DMS53 (cell line): Measurements from ENCODE around the gene CCDC24.

Experiments used
- DNase-seq: peaks from one replicate; lab custom pipeline; 2025; lab: John Stamatoyannopoulos, UW

CCDC24 gene

DNA sequence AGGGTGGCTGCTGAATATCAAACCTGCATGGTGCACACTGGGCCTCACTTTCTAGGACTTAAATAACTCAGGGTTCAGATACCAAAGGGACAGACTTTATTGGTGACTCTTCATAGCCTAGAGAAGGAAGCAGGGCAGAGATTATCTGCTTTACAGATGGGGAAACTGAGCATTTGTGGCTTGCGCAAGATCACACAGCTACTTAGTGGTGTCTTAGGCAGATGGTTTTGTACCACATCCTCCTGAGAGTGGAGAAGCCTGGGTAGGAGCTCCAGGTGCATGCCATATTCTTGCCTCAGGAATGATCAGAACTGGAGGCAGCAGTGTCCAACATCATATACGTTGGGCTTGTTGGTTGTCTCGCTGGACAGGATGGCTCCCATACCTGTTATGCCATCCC lies 28.4 kb upstream of the CCDC24 start:
- no peak for DNase-seq

DNA sequence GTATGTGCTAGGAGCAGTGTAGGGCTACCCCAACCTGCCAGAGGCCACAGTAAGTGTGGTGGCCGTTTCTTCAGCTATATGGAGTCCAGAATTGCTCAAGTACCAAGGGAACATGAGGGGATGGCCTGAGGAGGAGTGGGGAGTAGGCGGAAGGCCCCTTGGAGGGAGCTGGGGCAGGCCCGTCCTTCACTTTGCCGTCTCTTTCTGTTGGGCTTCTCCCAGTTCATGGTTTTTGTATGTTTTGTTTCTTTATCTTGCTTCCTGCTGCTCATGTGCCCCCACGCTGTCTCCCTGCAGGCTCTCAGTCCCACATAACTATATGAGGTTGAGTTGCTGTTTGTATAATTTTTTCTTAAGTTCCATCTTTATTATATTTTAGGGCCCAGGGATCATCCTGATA lies 27.5 kb upstream of the CCDC24 start:
- no peak for DNase-seq

DNA sequence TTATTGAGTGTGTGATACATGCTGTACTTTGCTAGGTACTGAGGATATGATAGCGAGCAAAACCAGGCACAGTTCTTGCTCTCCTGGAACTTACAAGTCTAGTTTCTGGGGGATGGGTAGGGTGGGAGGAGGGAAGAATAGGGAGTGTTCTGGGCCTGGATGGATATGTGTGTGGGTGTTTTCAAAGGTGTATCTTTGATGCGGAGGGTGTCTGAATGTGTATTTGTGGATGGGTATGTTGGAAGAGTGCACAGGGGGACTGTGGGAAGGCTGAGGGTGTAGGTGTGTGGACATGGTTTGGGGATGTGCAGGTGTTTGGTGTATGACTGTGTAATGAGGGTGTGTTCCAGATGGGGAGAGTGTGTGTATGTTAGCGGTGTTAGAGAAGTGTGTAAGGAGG lies 26.1 kb upstream of the CCDC24 start:
- DNase-seq = no peak

DNA sequence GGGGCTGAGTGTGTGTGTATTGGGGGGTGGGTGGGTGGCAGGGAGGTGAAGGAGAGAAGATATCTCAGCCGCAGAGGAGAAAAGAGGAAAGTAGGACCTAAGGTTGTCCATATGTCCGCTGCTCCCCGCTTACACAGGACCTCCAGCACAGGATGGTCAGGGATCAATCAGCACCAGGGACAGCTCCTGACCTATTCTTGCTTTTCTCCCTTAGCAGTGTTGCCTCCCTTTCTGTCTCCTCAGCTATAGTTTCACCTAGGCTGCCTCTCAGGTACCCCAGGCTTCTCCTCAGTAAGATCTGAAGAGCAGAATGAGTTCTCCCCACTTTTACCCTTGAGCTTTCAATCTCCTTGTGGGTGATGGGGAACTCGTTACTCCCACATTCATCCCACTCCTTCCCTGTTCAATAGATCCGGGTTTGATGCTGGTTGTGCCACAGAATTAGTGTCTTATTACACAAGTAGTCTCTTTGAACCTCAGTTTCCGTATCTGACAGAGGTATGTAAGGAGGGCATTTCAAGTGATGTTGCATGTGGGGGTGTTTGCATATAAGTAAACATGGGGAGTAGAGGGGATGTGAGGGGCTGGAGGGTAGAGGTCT lies 23.0 kb upstream of the CCDC24 start:
- DNase-seq = peak; percentile 36

DNA sequence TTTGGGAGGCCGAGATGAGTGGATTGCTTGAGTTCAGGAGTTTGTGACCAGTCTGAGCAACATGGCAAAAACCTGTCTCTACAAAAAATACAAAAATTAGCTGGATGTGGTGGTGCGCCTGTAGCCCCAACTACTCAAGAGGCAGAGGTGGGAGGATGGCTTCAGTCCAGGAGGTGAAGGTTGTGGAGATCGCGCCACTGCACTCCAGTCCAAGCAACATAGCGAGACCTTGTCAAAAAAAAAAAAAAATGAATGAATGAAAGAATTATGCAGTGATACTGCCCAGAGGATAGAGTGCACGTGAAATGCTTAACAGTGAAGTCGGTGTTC lies 22.0 kb upstream of the CCDC24 start:
- no peak for DNase-seq

DNA sequence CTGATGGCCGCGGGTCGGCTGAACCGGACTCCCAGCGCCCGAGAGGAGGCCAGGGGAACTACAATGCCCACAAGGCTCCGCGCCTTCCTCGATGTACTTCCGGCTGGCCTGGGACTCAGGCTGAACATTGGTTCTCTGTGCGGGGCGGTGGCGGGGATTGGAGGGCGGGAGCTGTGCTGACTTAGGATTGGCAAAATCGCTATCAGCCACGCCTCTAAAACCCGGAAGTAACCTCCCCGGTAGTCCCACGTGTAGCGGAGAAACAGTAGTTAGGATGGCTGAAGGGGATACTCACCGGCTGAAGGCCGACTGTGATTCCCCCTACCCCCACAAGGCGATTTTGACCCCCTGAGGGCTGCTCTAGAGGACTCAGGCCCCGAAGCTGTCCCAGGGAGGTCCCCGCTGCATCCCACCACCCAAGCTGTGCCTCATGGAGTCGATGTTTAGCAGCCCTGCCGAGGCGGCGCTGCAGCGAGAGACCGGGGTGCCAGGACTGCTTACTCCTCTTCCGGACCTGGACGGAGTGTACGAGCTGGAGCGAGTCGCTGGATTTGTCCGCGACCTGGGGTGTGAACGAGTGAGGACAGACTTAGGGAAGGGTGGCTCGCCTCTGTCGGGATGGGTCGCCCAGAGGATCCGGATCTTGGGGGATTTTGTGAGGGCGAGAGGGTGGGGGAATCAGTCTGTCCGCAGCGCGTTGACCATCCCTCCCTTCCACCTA lies 21.5 kb upstream of the CCDC24 start, which contains the start of gene DPH2:
DPH2 (plus strand) TSS at position 265 of the 721 bp plus-strand sequence; CDS start at position 431, 166 bp downstream.
- peak; percentile 99 for DNase-seq

DNA sequence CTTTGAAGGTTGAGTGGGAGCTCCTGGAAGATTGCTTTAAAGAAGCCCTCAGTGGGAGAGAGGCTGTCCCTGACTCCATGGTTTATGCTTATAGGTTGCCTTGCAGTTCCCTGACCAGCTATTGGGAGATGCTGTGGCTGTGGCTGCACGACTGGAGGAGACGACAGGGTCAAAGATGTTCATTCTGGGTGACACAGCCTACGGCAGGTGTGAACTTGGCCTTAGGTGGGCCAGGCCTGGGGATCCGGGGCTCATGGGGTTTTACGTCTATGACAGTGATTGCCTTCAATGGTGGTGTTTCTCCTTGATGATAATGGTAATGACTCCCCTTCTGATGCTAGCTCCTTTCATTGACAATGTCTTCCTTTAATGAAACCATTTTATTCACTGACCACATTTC lies 20.9 kb upstream of the CCDC24 start:
- DNase-seq = peak; percentile 44

DNA sequence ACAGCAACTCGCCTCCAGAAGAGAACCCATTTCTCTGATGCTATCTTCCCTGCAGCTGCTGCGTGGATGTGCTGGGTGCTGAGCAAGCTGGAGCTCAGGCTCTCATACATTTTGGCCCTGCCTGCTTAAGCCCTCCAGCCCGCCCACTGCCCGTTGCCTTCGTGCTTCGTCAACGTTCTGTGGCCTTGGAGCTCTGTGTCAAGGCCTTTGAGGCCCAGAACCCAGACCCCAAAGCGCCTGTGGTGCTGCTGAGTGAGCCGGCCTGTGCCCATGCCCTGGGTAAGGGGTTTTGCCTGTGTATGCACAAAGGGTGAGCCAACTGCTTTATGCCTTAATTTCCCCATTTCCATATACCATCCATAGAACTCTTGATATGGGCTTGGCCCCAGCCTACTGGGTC lies 20.5 kb upstream of the CCDC24 start:
- DNase-seq = no peak

DNA sequence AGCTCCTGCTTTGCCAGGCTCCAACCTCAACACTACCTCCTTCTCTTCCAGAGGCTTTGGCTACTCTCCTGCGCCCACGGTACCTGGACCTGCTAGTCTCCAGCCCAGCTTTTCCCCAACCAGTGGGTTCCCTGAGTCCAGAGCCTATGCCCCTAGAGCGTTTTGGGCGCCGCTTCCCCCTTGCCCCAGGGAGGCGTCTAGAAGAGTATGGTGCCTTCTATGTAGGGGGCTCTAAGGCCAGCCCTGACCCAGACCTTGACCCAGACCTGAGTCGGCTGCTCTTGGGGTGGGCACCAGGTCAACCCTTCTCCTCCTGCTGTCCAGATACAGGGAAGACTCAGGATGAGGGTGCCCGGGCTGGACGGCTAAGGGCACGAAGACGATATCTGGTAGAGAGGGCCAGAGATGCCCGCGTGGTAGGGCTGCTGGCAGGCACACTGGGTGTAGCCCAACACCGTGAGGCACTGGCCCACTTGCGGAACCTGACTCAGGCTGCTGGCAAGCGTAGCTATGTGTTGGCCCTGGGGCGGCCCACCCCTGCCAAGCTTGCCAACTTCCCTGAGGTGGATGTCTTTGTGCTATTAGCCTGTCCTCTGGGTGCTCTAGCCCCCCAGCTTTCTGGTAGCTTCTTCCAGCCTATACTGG lies 19.9 kb upstream of the CCDC24 start:
- no peak for DNase-seq

DNA sequence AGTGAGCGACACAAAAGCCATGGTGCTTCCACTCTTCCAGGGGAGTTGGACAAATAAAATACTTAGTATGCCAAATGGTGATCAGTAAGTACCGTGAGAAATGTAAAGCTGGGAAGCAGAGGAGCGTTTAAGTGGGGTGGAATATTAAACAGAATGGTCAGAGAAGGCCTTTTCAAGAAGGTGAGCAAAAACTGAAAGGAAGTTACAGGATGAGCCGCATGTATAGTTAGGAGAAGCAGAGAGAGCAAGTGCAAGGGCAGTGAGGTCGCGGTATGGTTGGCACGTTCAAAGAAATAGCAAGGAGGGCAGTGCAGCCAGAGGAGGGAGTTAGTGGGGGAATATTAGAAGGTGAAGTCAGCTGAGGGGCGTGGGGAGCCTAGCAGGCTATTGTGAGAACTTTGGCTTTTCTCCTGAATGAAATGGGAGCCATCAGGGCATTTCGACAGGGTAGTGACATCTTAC lies 17.4 kb upstream of the CCDC24 start:
- DNase-seq = no peak

DNA sequence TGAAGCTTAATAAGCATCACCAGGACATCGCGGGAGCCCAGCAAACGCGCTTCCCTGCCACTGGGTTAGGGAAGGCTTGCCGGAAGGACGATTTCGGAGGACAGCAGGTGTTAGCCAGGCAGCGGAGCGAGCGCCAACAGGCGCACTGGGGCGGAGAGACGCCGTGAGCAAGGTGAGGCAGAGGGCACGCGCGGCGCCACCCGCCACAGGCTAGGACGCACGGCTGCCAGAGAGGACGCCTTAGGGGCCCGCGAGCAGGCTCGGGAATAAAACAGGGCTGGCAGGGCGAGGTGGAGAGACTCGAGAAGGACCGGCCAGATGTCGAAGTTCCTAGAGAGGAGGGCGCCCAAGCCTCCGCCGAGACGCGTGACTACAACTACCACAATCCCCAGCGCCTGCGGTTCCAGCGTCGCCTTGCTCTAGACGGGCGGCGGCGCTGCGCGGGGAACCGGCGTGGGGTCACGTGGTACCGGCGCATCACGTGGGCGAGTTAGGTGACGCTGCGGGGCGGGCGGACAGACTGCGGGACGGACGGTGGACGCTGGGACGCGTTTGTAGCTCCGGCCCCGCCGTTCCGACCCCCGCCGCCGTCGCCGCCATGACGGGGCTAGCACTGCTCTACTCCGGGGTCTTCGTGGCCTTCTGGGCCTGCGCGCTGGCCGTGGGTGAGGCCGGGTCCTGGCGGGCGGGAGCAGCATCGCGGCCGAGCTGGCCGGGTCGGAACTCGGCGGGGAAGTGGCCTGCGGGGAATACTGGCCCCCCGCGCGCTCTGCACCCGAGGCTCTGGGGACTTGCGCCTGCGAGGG lies 16.8 kb upstream of the CCDC24 start, which contains the start of gene ATP6V0B:
ATP6V0B (plus strand) TSS at position 518 of the 806 bp plus-strand sequence; CDS start at position 599, 81 bp downstream.
- DNase-seq = peak; percentile 99

DNA sequence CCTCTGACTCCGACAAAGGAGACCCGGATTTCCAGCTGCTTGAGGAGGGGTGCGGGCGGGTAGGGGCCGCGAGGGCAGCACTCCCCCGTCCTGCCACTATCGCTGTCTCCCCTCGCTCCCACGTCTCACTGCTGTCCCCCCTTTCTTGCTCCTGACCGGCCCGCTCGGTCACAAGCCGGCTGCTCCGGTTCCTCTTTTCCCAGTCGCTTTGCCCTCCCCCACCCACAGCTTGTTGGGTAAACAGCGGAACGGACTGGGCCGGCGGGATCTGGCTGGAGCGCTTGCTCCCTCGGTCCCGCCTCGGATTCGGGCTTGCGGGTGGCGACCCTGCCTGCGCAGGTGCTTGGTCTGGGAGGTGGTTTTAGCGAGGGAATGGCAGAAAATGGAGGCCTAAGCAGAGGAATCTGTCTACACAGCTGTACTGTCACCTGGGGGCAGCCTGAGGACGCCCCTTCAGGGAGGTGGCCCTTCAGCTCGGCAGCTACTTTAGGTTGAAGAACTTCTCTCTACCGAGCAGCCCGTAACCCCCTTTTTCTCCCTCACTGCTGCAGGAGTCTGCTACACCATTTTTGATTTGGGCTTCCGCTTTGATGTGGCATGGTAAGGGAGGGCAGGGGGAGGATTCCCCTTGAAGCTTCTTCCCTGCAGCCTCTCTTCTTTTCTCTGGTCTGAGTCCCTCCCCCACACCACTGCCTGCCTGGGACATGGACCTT lies 16.0 kb upstream of the CCDC24 start:
- peak; percentile 77 for DNase-seq

DNA sequence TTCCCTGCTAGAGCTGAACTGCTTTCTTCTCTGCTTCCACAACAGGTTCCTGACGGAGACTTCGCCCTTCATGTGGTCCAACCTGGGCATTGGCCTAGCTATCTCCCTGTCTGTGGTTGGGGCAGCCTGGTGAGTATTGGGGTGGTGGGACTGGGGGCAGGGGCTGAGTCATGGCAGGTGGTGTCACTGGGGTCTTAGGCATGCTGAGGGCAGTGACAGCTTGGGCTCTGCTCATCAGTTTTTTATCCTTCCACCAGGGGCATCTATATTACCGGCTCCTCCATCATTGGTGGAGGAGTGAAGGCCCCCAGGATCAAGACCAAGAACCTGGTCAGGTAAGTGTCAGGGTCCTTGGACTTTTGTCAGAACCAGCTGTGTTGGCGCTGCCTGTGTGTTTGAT lies 15.4 kb upstream of the CCDC24 start:
- DNase-seq = no peak

DNA sequence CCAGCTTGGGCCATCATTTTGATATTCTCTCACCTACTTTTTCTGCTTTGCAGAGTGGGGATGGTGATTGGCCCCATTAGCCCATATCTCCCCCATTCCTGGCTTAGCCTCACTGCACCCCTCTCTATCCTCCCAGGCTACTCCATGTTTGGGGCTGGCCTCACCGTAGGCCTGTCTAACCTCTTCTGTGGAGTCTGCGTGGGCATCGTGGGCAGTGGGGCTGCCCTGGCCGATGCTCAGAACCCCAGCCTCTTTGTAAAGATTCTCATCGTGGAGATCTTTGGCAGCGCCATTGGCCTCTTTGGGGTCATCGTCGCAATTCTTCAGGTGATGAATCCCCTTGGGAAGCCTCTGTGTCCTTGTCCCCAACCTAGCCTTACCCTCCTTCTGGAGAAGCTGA lies 14.5 kb upstream of the CCDC24 start:
- DNase-seq = no peak

DNA sequence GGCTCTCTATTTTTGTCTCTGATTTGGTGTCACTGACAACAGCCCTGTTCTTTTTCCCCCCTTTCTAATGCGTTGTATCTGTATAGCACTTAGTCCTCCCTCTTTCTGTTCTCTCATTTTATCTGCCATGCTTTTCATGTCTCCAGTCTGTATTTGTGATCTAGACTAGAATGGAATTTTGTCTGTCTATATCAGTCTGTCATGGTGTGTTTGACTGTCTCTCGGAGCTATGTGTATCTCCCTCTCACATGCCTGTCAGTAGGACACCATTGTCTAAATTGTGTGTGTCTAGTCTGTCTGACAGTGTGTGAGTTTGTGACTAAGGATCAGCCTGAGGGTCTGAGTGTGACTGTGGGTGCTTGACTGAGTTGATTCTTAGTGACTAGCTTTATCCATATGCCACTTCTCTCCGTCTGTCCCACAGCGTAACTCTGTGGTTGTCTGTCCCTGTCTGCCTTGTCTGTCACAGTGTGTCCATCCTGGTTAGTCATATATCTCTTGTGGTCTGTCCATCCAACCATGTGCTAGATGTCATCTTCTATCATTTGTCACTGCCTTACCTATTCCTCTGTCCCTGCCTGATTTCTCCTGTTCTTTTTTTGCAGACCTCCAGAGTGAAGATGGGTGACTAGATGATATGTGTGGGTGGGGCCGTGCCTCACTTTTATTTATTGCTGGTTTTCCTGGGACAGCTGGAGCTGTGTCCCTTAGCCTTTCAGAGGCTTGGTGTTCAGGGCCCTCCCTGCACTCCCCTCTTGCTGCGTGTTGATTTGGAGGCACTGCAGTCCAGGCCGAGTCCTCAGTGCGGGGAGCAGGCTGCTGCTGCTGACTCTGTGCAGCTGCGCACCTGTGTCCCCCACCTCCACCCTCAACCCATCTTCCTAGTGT lies 13.8 kb upstream of the CCDC24 start:
- no peak for DNase-seq

DNA sequence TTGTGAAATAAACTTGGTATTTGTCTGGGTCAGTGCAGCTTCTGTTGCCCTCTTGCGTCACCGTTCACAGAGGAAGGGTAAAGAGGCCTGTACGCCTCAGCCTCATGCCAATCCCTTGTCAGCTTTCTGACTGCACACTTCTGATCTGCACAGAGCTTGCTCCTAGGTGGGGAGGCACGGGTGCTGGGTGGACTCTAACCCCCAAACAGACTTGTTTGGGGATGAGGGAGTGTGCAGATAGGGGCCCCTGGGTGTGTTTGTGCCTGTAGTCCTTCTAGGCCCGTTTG lies 13.2 kb upstream of the CCDC24 start:
- no peak for DNase-seq

DNA sequence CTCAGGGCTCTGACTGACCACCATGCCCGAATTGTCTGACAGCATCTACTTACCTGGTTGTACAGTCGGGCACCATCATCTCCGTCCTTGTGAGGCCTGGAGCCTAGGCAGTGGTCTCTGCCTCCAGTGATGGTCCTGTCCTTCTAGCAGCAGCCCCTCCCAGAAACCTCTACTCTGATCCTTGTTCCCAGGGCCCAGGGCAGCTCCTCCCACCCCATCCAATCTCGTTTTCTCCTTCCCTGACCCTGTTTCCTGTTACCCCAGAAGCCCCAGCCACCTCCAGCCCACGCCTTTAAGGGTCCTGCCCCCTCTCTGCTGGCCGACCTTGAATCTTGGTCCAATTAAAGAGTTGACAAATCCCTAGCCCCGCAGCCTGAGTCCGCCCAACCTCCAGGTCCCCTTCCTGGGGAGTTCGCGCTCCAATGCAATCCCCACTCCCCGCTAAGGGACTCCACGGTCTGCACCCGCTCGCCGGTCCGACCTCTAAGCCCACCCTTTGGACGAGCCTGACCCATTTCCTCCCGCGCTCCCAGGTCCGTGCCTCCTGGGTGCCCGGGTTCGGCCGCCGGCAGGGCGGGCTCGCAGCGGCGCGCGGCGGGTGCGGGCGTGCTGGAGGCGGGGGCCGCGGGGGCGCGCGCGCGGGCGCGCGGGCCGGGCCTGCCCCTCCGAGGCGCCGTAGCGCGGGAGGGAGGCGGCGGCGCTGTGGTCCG lies 12.7 kb upstream of the CCDC24 start, which contains the start of gene B4GALT2:
B4GALT2 (plus strand) TSS at position 660 of the 710 bp plus-strand sequence. CDS start 1,951 bp downstream, outside the sequence.
- DNase-seq = peak; percentile 77

DNA sequence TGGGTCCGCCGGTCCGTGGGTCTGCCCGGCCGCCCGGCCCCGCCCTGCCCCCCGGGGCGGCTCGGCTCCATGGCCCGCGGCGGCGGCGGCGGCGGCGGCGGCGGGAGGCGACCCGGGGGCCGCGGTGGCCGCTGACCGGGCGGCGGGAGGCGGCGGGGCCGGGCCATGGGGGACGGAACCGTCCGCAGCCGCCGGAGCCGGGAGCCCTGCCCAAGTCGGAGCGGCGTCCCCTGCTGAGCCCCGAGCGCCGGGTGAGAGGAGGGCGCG lies 12.2 kb upstream of the CCDC24 start:
- no peak for DNase-seq

DNA sequence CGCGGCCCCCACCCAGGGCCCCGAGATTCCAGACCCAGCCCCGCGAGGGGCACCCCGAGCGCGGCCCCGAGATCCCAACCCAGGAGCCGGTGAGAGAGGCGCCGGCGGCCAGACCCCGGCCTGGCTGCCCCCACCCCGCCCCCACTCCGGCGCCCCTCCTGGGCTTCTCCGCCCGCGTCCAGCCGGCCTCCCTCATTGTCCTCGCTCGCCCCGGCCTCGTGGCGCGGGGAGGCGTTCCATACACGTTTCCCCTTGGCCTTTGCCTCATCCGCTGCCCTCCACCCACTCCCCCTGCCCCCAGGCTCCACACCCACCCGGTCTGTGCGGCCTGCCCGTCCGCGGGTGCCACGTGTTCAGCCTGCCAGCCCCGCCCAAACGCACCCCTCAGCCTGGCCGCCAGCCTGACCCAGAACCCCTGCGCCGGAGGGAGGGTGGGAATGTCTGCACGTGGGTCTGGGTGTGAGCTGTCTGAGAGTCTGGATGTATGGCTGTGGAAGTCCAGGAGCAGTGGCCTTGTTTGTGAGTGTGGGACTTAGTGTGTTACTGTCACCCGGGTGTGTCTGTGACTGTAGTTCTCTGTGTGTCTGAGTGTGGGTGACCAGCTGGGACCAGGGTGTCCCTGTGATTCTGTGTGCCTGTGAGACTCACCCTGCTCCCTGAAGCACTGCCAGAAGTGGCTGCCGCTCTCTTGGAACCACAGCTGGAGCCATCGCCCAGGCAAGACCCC lies 11.7 kb upstream of the CCDC24 start:
- DNase-seq = peak; percentile 68
